Gastroesophageal sphincter (tissue), 4 donors: ENCODE results near the gene C1GALT1C1L. TPM values are rescaled to one million over a fixed set of nuclear protein-coding genes. Genes with fewer than 3 reads are reported as not detected.
A peak's percentile ranks its signal among the peaks of the same experiment; 100 is the strongest.

ENCODE experiments used
- ATAC-seq: fragments of 150-250 bp; one replicate; pipeline ENCODE4 v1.9.1; 2016; ENCODE audit warnings: mild to moderate bottlenecking, moderate library complexity
- H3K27ac ChIP-seq, 4 donors: fragments of 200-600 bp; sonication (generic) in 3 of 4; 1 replicate in 3 of 4; 2 replicates in 1 of 4; pipeline ENCODE4 v1.5.1; 2016 to 2019
- H3K27me3 ChIP-seq: fragments of 200-600 bp; sonication (generic); one replicate; pipeline ENCODE4 v1.5.1; 2019
- H3K36me3 ChIP-seq, 2 donors: fragments of 200-600 bp; sonication (generic); one replicate each; pipeline ENCODE4 v1.5.1; 2019; ENCODE audit warnings: control low read depth in 1 of 2
- H3K4me1 ChIP-seq, 3 donors: fragments of 200-600 bp; sonication (generic); 1 replicate in 2 of 3; 2 replicates in 1 of 3; pipeline ENCODE4 v1.5.1; 2016 to 2019; ENCODE audit warnings: control low read depth in 2 of 3
- H3K4me3 ChIP-seq, 2 donors: fragments of 200-600 bp; sonication (generic); one replicate each; pipeline ENCODE4 v1.5.1; 2019; ENCODE audit warnings: mild to moderate bottlenecking in 1 of 2, moderate library complexity in 1 of 2
- H3K9me3 ChIP-seq, 3 donors: fragments of 200-600 bp; sonication (generic); one replicate each; pipeline ENCODE4 v1.5.1; 2017 to 2019; ENCODE audit warnings: control low read depth in 2 of 3
- EP300 ChIP-seq: sonication (generic); formaldehyde crosslinking; IDR thresholded peaks from one replicate; pipeline ENCODE4 v1.6.1; 2017; ENCODE audit warnings: antibody characterized with exemption, mild to moderate bottlenecking
- POLR2A ChIP-seq, 2 donors: fragments of 450-650 bp; IDR thresholded peaks; one replicate each; pipeline ENCODE4 v1.6.1; 2017; ENCODE audit warnings: antibody characterized with exemption in 2 of 2, mild to moderate bottlenecking in 2 of 2, moderate library complexity in 1 of 2
- POLR2AphosphoS5 ChIP-seq: sonication (generic); formaldehyde crosslinking; IDR thresholded peaks from one replicate; pipeline ENCODE4 v1.6.1; 2017; ENCODE audit warnings: antibody characterized with exemption
- WGBS, 2 donors: methylation state at CpG; one replicate each; pipeline ENCODE4 v1.1.5; 2018; ENCODE audit warnings: low coverage in 1 of 2; 5-methylcytosine and 5-hydroxymethylcytosine counted together
- total RNA-seq, 4 donors: library from RNA; depleted of rRNA; stranded (reverse); fragments of >200 nt; gene quantifications; one replicate each; pipeline ENCODE4 v1.1.0, GENCODE V29; 2016
- TF ChIP-seq, protein P1 (sequence below), 4 experiments: fragments of 200-600 bp in 2 of 4; fragments of 450-650 bp in 2 of 4; sonication (generic) in 1 of 4; IDR thresholded peaks; one replicate each; pipeline ENCODE4 v1.5.1; 2017 to 2019; ENCODE audit warnings: antibody characterized with exemption in 4 of 4, mild to moderate bottlenecking in 2 of 4, moderate library complexity in 2 of 4

The C1GALT1C1L gene
- 1 to 10 TPM in 3 of 4 donors, under 1 TPM in 1; 0.78 to 1.6 (median 1.4) TPM for total RNA-seq

DNA sequence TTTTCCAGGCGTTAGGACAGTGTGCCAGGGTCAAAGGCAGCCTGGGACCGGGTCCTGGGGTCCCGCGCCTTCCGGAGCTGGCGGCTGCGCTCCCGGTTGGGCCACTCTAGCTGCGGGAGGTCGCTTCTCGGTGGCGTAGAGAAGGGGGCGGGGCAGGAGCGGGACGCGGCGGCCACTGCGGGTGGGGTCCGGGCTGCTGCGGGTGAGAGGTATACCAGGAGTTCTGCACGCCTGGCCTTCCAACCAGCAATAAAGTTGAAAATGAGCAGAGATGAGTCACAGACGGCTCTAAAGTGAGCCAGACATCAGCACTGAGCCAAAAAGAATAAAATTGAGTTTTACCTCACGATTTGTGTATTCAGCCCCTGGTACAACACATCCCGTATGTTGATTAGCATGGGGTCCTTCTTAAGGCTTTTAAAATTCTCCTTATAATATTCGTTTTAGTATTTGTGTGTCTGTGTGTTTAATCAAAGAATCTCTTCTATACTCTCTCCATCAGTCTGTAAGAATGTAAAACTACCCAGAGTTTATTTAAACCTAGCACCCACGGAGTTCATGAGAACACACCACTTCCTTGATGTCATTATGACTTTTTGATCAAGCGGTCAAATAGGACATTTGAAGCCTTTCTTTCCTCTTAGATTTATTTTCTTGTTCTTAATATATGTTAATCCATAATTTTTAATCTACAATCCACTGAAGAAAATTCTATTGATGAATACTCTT, at the start of gene C1GALT1C1L:
Gene C1GALT1C1L (minus strand): TSS at position 108 of the 729 bp plus-strand sequence. CDS start 107 bp downstream, at position 1.
- ATAC-seq = peak; percentile 91
- H3K4me1 ChIP-seq = peaks cover 0 to 14% (median 0%) of the 10 kb centered on the region in 3 donors
- no peaks in the 10 kb centered on the region for H3K27me3 ChIP-seq
- 15 to 22% methylated on average over 6 to 8 of the region's 27 CpGs for WGBS, 2 donors
- H3K36me3 ChIP-seq = no peaks in the 10 kb centered on the region
- H3K9me3 ChIP-seq = no peaks in the 10 kb centered on the region
- TF ChIP-seq, protein P1, sequence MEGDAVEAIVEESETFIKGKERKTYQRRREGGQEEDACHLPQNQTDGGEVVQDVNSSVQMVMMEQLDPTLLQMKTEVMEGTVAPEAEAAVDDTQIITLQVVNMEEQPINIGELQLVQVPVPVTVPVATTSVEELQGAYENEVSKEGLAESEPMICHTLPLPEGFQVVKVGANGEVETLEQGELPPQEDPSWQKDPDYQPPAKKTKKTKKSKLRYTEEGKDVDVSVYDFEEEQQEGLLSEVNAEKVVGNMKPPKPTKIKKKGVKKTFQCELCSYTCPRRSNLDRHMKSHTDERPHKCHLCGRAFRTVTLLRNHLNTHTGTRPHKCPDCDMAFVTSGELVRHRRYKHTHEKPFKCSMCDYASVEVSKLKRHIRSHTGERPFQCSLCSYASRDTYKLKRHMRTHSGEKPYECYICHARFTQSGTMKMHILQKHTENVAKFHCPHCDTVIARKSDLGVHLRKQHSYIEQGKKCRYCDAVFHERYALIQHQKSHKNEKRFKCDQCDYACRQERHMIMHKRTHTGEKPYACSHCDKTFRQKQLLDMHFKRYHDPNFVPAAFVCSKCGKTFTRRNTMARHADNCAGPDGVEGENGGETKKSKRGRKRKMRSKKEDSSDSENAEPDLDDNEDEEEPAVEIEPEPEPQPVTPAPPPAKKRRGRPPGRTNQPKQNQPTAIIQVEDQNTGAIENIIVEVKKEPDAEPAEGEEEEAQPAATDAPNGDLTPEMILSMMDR (IDR thresholded peaks at IDR 0.05) = no peak
- TF ChIP-seq POLR2AphosphoS5 = no peak
- TF ChIP-seq EP300 = no peak
- no peak for TF ChIP-seq POLR2A (IDR thresholded peaks at IDR 0.05)
- H3K27ac ChIP-seq = peak within 1 kb of the TSS in 3 of 4 donors; percentile 48 to 71 (median 68)
- peak within 1 kb of the TSS; percentile 52 to 65 for H3K4me3 ChIP-seq

DNA sequence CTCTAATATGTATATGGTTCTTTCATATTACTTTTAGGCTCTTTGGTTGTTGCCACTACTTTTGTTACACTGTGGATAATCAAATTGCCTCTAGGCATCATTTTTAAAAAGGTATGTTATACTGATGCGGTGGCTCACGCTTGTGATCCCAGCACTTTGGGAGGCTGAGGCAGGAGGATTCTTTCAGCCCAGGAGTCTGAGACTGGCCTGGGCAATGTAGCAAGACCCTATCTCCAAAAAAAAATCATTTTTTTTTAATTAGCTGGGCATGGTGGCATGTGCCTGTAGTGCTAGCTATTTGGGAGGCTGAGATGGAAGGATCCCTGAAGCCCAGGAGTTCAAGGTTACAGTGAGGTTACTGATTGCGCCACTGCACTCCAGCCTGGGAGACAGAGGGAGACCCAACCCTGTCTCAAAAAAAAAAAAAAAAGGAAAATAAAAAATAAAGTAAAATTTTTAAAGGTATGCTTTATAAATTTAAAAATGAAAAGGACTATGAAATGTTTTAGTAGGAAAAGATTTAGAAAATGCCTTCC, 49.5 kb upstream of the C1GALT1C1L start:
- Histone ChIP-seq H3K36me3 (peaks cover 0 to 22% of the 10 kb centered on the region in 2 donors), H3K4me1 (no peaks in the 10 kb centered on the region), H3K9me3 (no peaks in the 10 kb centered on the region), H3K27me3 (no peaks in the 10 kb centered on the region), H3K4me3 (no peak overlapping the region), H3K27ac (no peak overlapping the region)
- ATAC-seq = no peak
- 83 to 100% methylated on average over 1 to 3 of the region's 3 CpGs for WGBS, 2 donors
- TF ChIP-seq, protein P1 (IDR thresholded peaks at IDR 0.05) = no peak
- TF ChIP-seq POLR2AphosphoS5 = no peak
- no peak for TF ChIP-seq EP300
- no peak for TF ChIP-seq POLR2A (IDR thresholded peaks at IDR 0.05)

DNA sequence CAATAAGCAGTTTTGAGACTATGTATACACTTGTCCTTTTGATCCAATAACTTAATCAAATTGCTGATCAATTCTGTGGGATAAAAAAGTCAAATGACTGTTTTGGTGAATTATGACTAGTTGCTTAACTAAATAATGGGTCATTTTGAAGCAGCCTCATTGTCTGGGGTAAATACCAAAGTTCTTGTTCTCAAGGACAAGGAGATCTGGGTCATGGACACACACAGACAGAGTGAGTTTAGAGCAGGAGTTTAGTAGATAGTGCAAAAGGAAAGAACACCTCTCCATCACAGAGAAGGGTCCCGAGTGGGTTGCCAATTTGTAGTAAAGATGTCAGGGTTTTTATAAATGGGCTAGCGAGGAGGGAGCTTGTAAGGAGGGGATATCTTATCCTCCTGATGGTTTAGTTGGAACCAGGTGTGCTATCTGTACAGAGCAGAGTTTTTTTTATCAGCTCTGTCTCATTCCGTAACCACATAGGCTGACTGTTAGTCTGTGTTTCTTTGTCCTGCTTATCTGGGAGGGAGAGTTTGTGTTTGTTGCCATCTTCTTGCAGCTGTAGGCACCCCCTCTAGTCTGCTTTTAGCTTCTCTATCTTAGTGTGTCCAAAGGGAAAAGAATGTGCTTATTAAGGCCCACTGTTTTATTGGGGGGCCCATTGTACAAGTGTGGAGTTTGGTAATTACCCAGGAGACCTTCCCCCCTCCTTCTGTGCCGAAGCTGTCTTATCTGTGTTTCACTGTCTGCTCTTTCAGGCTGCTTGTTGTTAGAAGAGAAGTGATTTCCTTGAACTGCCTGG, 48.7 kb upstream of the C1GALT1C1L start:
- TF ChIP-seq POLR2A (IDR thresholded peaks at IDR 0.05) (no peak), EP300 (no peak)
- TF ChIP-seq, protein P1 (IDR thresholded peaks at IDR 0.05) = no peak
- Histone ChIP-seq H3K27ac (no peak overlapping the region), H3K4me3 (no peak overlapping the region), H3K4me1 (no peaks in the 10 kb centered on the region), H3K9me3 (no peaks in the 10 kb centered on the region), H3K27me3 (no peaks in the 10 kb centered on the region), H3K36me3 (peaks cover 0 to 20% of the 10 kb centered on the region in 2 donors)
- WGBS, 2 donors = 61 to 83% methylated on average over 3 to 4 of the region's 4 CpGs
- ATAC-seq = no peak

DNA sequence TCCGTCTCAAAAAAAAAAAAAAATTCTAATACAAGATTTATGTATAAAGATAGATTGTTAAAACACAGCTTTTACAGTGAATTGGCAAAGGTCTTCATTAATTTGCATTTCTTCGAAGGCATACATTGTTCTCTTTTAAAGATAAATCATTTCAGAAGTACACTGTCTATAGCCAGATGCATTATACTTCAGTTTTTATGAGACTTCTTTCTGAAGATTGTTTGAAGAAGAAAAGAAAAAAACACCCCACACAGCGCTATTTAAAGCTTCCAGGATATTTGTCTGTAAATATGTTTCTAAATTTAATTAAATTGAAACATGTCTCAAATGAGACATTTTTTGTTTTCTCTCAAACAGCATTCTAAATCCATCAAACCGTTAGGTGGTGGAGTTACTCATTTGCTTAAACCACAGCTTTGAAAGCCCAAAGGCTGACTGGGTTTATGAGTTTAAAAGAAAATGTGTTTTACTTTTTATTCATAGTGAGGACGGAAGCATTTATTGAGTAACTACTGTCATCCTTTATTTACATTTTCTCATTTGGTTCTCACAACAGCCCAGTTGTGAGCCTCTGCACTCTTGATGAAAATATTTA, 42.4 kb upstream of the C1GALT1C1L start:
- peaks cover 0 to 16% of the 10 kb centered on the region in 2 donors for H3K36me3 ChIP-seq
- H3K27ac ChIP-seq = no peak overlapping the region
- H3K4me3 ChIP-seq = no peak overlapping the region
- no peak for ATAC-seq
- TF ChIP-seq, protein P1 (IDR thresholded peaks at IDR 0.05) = no peak
- TF ChIP-seq POLR2A (IDR thresholded peaks at IDR 0.05) (no peak), EP300 (no peak), POLR2AphosphoS5 (no peak)
- 73 to 82% methylated on average over 4 to 5 of the region's 5 CpGs for WGBS, 2 donors
- no peaks in the 10 kb centered on the region for H3K9me3 ChIP-seq
- H3K27me3 ChIP-seq = no peaks in the 10 kb centered on the region
- H3K4me1 ChIP-seq = no peaks in the 10 kb centered on the region
